ENCODE data around the gene CD84.

GRCh38 chr1:160581961-160582360 is 2.7 kb upstream of the CD84 start:
- TF ChIP-seq CTCF (IDR thresholded peaks at IDR 0.05; ENCODE audit: borderline replicate concordance, extremely low read depth, low read length, poor library complexity, severe bottlenecking) (no peak), EZH2 (IDR thresholded peaks at IDR 0.05; ENCODE audit: borderline replicate concordance, low read depth, low read length, severe bottlenecking) (no peak)
